Activated gamma-delta T cell (primary cell): ENCODE results near the gene TRIM42.

ENCODE experiments used
- DNase-seq: peaks from one replicate; lab custom pipeline; 2025; lab: John Stamatoyannopoulos, UW
- total RNA-seq, 2 donors: gene quantifications; one replicate each; lab custom pipeline; 2026; lab: John Stamatoyannopoulos, UW

The TRIM42 gene
- 0 reads per million in 2 donors for total RNA-seq

DNA sequence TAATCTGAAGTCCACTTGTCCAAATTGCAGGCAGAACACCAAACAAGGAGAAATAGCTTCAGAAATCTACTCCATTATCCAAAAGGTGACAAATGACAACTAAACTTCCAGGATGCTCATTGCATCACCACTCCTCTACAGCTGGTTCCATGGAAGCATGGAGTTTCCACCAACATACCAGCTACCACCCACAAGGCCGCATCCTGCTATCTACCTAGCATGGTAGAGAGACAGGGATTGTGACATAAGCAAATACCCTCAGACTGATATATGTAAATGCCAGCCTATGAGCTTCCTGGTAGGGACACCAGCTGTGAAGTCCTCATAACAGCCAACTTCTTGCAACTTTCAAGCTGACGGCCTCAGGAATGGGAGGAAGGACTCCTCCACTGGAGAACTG is at the start of gene TRIM42:
TRIM42 (plus strand) TSS at position 301 of the 400 bp plus-strand sequence. CDS start 166 bp downstream, outside the sequence.
- no peak for DNase-seq

- DNase-seq: no peak
Observed at GRCh38 chr3:140628606-140629005, 49.3 kb upstream of the TRIM42 start.

DNA sequence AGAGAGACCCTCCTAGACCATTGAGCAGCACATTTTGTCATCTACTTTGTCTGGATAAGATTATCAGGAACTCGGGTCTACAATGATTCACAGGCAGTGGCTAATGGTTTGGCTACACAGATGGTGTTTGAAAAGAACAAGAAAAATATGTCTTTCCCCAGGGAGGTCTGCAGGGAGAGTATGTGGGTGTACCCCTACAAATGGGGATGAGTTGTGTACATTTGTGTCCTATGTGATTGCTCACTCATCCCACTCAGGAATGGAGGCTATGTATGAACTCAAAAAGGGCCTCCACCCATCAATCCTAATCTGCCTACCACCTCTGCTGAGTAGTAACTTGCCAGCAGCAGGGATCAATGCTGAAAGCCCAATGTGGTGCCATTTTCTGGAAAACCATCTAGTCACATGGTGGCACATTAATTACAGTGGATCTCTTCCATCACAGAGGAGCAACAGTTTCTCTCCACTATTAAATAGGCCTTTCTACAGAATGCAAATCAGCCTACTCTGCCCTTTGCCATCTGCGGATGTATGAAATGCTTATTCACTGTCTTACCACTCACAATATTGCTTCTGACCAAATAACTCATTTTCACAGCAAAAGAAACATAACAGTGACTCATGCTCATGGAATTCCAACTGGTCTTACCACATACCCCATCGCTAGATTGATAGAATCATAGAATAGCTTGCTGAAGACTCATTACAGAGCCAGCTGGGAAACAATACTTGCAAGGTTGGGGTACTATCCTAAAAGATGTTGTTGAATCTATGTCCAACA is 48.3 kb upstream of the TRIM42 start:
- DNase-seq: no peak

GRCh38 chr3:140630366-140630765 is 47.5 kb upstream of the TRIM42 start:
- no peak for DNase-seq

GRCh38 chr3:140630866-140631265 is 47.0 kb upstream of the TRIM42 start:
- no peak for DNase-seq

DNA sequence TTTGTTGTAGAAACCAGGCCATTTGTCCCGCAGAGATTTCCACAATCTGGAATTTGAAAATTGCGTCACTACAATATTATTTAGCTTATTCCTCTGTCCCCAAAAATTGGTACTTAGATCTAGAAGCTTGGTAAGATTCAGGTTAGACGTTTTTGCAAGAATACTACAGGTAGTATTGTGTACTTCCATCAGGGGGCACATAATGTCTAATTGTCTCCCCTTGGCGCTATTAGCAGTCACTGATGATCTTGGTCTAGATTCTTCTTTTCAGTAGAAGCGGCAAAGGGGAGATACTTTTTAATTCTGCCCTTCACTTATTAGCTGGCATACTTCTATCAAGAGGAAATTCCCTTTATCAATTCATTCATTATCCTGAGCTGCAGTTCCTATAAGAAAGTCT is 42.6 kb upstream of the TRIM42 start:
- DNase-seq: no peak

GRCh38 chr3:140636406-140637138 is 41.3 kb upstream of the TRIM42 start:
- no peak for DNase-seq

DNA sequence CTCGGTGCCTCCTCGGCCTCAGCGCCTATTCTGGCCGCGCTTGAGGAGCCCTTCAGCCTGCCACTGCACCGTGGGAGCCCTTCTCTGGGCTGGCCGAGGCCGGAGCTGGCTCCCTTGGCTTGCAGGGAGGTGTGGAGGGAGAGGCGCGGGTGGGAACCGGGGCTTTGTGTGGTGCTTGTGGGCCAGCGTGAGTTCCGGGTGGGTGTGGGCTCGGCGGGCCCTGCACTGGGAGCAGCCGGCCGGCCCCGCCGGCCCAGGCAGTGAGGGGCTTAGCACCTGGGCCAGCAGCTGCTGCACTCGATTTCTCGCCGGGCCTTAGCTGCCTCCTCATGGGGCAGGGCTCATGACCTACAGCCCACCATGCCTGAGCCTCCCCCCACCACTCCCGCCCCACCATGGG is 26.6 kb upstream of the TRIM42 start:
- no peak for DNase-seq

DNA sequence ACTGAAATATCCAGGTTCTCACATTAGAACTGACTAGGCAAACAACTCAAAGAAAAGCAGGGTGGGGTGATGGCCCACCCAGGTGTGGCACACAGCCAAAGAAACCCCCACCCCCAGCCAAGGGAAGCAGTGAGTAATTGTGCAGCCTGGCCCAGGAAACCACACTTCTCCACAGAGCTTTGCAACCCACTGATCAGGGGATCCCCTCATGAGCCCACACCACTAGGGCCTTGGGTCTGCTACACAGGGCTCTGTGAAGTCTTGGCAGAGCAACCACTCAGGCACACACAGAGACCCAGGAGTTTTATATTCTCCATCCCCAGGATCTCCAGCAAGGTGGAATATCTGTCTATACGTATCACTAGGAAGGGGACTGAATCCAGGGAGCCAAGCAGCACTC is 22.2 kb upstream of the TRIM42 start:
- no peak for DNase-seq

DNA sequence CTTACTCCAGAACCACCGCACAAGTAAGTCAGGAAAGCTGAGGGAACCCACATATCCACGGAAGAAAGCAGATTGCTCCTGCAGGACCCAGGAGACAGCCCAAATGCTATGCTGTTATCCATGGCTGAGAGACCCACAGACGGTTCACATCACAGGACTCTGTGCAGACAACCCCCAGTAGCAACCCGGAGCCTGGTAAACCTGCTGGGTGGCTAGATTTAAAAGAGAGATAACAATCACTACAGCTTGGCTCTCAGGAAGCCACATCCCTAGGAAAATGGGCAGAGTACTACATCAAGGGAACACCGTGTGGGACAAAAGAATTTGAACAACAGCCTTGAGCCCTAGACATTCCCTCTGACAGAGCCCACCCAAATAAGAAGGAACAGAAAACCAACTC is 13.8 kb upstream of the TRIM42 start:
- DNase-seq: no peak

DNA sequence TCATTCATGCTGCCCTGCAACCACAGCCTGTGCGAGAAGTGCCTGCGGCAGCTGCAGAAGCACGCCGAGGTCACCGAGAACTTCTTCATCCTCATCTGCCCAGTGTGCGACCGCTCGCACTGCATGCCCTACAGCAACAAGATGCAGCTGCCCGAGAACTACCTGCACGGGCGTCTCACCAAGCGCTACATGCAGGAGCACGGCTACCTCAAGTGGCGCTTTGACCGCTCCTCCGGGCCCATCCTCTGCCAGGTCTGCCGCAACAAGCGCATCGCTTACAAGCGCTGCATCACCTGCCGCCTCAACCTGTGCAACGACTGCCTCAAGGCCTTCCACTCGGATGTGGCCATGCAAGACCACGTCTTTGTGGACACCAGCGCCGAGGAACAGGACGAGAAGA is 4.7 kb downstream of the TRIM42 start:
- peak; percentile 7 for DNase-seq

DNA sequence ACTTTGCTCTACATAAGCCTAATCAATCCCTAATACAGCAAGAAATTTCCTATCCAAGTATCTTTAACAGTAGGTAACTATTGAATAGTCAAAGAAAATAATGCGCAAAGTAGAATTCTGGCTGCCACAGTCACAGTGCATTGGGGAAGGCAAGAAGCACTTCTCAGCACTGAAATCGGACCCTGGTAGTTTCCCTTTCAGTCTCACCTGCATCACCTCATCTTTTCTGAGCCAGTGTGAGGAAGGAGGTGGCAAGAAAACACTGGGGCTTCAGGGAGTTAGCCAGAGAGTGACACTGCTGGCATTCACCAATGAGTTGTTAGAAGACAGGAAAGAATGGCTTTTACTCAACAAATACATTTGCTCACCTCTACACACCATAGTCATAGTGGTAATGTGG is 8.3 kb downstream of the TRIM42 start:
- DNase-seq: no peak

DNA sequence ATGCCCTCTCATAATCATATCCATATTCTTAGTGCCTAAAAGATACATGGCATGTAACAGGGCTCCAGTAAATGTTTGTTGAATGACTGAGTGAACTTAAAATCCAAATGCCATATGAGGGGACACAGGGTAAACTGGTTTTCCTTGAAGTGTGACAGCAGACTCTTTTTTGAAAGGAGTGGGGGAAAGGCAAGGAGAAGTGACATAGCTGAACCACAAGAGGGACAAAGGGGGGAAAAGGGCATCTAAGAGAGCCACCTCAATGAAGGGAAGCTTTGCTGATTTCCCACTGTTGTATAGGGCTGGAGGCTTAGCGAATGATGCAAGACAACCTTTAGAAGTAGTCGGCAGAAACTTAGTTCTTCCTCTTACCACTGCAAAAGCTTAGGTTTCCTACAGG is 9.1 kb downstream of the TRIM42 start:
- DNase-seq: no peak

DNA sequence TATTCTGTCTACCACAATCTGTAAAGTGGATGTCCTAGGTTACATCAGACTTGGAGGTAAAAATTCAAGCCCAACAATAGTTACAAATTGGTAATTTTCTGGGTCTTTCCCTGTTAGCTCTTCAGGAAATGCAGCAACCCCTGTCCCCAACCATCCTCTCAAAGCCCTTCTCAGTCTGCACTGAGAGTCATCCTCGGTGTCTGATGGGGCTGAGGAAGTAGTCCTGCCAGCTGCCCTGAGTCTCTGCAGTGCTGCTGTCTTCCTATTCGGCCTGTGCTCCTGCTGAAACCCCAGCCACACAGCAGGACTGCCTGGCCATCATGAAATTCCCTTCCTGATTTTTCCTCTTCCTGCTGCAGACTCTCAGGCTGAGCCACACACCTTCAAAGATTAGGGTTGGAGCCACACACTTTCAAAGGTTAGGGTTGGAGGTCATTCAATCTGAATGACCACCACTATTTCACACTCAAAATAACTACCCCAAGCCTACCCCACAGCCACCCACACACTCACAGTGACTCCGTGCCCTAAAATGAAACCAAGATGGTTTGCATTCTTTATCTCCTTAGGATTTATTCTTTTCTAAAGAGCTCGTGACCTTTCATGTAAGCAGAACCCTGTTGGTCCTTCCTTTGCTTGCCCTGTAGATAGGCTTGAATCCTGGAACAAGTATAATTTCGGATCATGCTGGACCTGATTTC is 17.6 kb downstream of the TRIM42 start:
- no peak for DNase-seq

GRCh38 chr3:140699516-140700231 is 21.8 kb downstream of the TRIM42 start:
- DNase-seq: no peak

DNA sequence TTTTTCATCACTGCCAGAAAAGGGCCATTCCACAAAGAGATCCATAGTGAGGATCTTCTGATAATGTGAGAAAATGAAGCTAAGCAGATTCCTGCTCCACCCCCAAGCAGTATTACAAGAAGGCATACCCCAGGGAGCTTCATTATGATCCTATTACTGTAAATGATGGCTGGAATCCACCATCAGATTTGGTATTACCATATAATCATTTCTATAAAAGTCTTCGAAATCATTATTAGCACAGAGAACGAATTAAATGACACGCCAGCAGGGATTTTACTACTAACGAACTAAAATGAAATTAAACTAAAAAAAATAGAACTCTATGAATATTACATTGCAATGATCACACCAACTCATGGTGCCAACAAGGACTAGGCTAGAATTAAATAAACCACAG is 24.4 kb downstream of the TRIM42 start:
- DNase-seq: no peak

DNA sequence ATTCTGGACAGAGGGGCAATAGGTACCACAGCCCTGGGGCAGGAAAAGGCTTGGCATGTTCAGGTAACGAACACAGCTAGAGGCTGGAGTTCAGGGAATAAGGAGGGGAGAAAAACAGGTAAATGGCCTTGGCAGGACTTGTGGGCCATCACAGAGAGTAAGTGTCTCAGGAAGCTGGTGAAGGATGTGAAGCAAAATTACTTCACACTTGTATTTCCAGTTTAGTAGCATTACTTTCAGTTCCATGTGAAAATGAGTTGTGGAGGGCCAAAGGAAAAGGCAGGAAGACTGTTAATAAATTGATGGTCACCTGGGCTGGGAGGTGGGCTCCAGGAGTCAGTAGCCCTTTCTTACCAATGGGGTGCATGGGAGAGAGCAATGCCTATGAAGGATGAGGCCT is 25.6 kb downstream of the TRIM42 start:
- DNase-seq: no peak

DNA sequence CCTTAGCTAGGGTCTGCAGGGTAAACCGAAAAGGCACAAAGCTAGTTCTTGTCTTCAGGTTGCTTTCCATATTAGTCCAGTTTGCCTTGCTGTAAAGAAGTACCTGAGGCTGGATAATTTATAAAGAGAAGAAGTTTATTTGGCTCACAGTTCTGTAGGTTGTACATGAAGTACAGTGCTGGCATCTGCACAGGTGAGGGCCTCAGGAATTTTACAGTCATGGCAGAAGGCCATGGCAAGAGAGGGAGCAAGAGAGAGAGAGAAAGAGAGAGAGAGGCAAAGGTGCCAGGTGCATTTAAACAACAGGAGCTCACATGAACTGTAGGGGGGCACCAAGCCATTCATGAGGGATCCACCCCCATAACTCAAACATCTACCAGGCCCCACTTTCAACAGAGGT is 26.9 kb downstream of the TRIM42 start:
- no peak for DNase-seq

DNA sequence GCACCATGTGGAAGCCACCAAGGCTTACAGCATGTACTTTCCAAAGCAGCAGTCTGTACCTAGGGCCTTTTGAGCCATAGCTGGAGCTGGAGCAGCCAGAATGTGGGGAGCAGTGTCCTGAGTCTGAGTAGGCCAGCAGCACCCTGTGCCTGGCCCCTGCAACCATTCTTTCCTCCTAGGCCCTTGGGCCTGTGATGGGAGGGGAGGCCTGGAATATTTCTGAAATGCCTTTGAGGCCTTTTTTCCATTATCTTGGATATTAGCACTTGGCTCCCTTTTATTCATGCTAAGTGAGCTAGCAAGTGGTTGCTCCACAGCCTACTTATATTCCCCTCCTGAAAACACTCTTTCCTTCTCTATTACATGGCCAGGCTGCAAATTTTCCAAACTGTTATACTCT is 28.1 kb downstream of the TRIM42 start:
- no peak for DNase-seq

DNA sequence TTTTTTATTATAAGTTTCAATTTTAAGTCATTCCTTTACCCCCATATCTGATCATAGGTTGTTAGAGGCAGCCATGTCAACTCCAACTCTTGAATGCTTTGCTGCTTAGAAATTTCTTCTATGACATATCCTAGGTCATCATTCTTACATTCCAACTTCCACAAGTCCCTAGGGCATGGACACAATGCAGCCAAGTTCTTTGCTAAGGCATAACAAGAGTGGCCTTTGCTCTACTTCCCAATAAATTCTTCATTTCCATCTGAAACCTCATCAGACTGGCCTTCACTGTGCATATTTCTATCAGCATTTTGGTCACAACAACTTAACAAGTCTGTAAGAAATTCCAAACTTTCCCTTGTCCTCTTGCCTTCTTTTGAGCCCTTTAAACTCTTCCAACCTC is 28.5 kb downstream of the TRIM42 start:
- DNase-seq: no peak

- DNase-seq: no peak
Observed at GRCh38 chr3:140708815-140709214, 31.0 kb downstream of the TRIM42 start.

DNA sequence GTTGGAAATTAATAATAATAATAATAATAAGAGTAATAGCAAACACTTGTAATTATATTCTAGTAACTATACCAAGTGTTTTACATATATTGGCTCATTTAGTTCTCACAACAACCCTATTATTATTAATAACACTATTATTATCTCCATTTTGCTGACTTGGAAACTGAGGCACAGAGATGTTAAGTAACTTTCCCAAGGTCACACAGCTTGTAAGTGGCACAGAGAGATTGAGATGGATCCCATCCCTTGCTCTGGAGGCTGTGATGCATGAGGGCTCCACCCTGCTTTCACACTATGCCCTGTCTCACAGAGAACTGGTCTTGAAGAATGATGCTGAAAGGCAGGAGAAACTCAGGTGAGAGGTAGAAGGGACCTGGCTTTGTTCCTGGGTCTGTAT is 31.9 kb downstream of the TRIM42 start:
- DNase-seq: no peak
